IPS-11a (cell line): ENCODE data around the gene GRM1.

Experiments used
- H3K4me3 ChIP-seq: one replicate; pipeline ENCODE4 v1.5.1; 2013; ENCODE audit warnings: low read depth, low read length, control low read depth

GRM1 gene

GRCh38 chr6:146095481-146095880 lies 66.6 kb downstream of the GRM1 start:
- H3K4me3 ChIP-seq = no peak overlapping the region

GRCh38 chr6:146097586-146097985 lies 68.7 kb downstream of the GRM1 start:
- H3K4me3 ChIP-seq = no peak overlapping the region

- no peak overlapping the region for H3K4me3 ChIP-seq
Observed at GRCh38 chr6:146100776-146101175, 71.9 kb downstream of the GRM1 start.

- no peak overlapping the region for H3K4me3 ChIP-seq
Observed at GRCh38 chr6:146103416-146104072, 74.7 kb downstream of the GRM1 start.

GRCh38 chr6:146106532-146106931 lies 77.7 kb downstream of the GRM1 start:
- no peak overlapping the region for H3K4me3 ChIP-seq

GRCh38 chr6:146110990-146111389 lies 82.1 kb downstream of the GRM1 start:
- H3K4me3 ChIP-seq = no peak overlapping the region

- H3K4me3 ChIP-seq = no peak overlapping the region
Observed at GRCh38 chr6:146111881-146112450, 83.1 kb downstream of the GRM1 start.

GRCh38 chr6:146113084-146113623 lies 84.3 kb downstream of the GRM1 start:
- H3K4me3 ChIP-seq = no peak overlapping the region

- H3K4me3 ChIP-seq = no peak overlapping the region
Observed at GRCh38 chr6:146123616-146124015, 94.8 kb downstream of the GRM1 start.

GRCh38 chr6:146127447-146128215 lies 98.8 kb downstream of the GRM1 start:
- H3K4me3 ChIP-seq = no peak overlapping the region

GRCh38 chr6:146133866-146134265 lies 105.0 kb downstream of the GRM1 start:
- no peak overlapping the region for H3K4me3 ChIP-seq

- H3K4me3 ChIP-seq = no peak overlapping the region
Observed at GRCh38 chr6:146135167-146135566, 106.3 kb downstream of the GRM1 start.

GRCh38 chr6:146146836-146147235 lies 118.0 kb downstream of the GRM1 start:
- H3K4me3 ChIP-seq = no peak overlapping the region

GRCh38 chr6:146149770-146150169 lies 120.9 kb downstream of the GRM1 start:
- no peak overlapping the region for H3K4me3 ChIP-seq

GRCh38 chr6:146153040-146153758 lies 124.3 kb downstream of the GRM1 start:
- H3K4me3 ChIP-seq = no peak overlapping the region

- H3K4me3 ChIP-seq = no peak overlapping the region
Observed at GRCh38 chr6:146154197-146154596, 125.3 kb downstream of the GRM1 start.

GRCh38 chr6:146161664-146162063 lies 132.8 kb downstream of the GRM1 start:
- no peak overlapping the region for H3K4me3 ChIP-seq

- no peak overlapping the region for H3K4me3 ChIP-seq
Observed at GRCh38 chr6:146169872-146170271, 141.0 kb downstream of the GRM1 start.

- H3K4me3 ChIP-seq = no peak overlapping the region
Observed at GRCh38 chr6:146177785-146178184, 148.9 kb downstream of the GRM1 start.

GRCh38 chr6:146183831-146184230 lies 155.0 kb downstream of the GRM1 start:
- no peak overlapping the region for H3K4me3 ChIP-seq

GRCh38 chr6:146184701-146185100 lies 155.8 kb downstream of the GRM1 start:
- no peak overlapping the region for H3K4me3 ChIP-seq
